GM18505 (cell line): ENCODE data around the gene RUNDC3A.

Experiments
- ATAC-seq: cut with Tn5 transposase; IDR thresholded peaks from one replicate; pipeline ENCODE4 v1.9.1; 2021; ENCODE audit not compliant: unreplicated experiment
- POLR2A ChIP-seq: IDR thresholded peaks from 4 replicates; pipeline ENCODE4 v1.6.1; 2011; ENCODE audit warnings: borderline replicate concordance; ENCODE audit not compliant: insufficient read depth, insufficient read length; ENCODE audit errors: extremely low read depth

RUNDC3A gene

GRCh38 chr17:44308865-44309264 lies 464 bp downstream of the RUNDC3A start:
- ATAC-seq: no peak

DNA sequence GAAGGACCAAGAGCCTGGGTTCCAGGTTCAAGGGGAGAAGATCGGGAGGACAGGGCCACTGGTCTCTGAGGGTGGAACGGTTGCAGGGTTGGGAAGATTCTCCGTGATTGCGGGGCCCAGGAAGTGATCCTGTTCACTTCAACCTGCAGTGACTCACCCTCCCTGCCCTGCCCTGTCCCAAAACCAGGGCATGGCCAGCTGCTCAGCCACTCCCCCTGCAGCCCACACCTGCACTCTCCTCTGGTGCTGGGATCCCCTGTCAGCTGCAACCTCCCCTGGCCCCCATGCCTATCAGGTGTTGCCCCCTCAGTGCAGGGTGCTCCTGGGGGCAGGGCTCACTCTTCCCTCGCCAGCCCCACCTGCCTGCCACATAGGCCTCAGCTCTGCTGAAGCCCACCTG lies 1.1 kb downstream of the RUNDC3A start:
- TF ChIP-seq POLR2A: no peak
- ATAC-seq: no peak

More at GRCh38 chr17:44308865-44309264, 464 bp downstream of the RUNDC3A start:
- TF ChIP-seq POLR2A: no peak

DNA sequence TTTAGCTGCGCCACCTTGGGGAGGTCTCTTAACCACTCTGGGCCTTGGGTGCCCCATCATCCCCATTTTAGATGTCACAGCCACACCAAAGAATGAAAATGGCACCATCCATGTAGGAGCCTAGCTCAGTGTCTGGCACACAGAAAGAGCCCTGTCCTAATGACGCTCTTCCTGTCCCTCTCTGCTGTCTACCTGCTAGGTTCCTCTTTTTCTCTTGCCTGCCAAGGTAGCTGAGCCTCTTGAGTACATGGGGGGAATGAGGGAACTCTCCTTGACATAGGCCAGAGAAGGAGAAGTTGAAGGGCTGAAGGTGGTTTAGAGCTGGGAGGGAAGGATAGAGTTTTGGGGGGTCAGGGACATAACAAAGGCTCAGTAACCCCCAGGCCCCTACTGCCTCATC lies 1.8 kb downstream of the RUNDC3A start:
- no peak for ATAC-seq
- no peak for TF ChIP-seq POLR2A

- ATAC-seq: no peak
- no peak for TF ChIP-seq POLR2A
Measured at GRCh38 chr17:44310609-44311376, 2.4 kb downstream of the RUNDC3A start.

DNA sequence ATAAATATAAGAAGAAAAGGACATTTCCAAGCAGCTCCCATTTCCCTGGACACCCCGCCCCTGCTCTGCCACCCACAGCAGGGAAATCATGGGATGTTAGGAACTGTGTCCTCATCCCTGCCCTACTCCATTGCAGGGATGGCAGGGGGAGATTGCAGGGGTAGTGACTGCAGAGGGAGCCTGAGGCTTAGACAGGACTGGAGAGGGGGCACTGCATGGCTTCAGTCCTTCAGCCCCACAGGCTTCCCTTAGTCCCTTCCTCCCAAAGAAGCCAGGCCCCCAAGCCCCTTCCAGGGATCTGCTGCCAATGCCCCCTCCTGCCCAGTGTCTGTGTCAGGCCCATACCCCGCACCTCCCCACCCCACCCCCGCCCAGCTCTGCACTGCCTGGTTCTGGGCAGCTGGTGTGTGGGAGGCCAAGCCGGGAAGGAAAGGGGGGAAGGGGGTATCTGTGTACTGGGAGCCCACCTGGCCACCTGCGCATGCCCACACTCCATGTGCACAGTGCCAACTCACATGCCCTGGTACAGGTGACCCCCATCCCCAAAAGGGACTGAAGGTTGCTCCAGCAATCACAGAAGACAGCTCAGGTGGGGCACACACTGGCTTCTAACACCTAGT lies 3.3 kb downstream of the RUNDC3A start:
- no peak for TF ChIP-seq POLR2A
- ATAC-seq: no peak

GRCh38 chr17:44312396-44313104 lies 4.1 kb downstream of the RUNDC3A start:
- ATAC-seq: no peak
- no peak for TF ChIP-seq POLR2A

GRCh38 chr17:44314031-44314430 lies 5.6 kb downstream of the RUNDC3A start:
- no peak for ATAC-seq
- TF ChIP-seq POLR2A: no peak

DNA sequence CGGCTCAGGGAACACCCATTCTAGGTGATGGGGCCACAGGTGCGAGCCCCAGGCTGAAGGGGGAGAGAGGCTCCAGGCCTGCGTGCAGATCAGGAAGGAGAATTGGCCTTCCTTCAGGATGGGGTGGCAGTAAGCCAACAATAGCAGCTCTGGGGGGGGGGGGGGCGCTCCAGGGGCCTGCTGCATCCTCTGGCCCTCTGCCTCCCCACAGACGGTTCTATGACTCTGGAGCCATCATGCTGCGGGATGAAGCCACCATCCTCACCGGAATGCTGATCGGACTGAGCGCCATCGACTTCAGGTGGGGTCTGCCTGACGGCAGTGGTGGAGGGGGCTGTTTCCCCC lies 6.1 kb downstream of the RUNDC3A start:
- no peak for ATAC-seq
- no peak for TF ChIP-seq POLR2A

DNA sequence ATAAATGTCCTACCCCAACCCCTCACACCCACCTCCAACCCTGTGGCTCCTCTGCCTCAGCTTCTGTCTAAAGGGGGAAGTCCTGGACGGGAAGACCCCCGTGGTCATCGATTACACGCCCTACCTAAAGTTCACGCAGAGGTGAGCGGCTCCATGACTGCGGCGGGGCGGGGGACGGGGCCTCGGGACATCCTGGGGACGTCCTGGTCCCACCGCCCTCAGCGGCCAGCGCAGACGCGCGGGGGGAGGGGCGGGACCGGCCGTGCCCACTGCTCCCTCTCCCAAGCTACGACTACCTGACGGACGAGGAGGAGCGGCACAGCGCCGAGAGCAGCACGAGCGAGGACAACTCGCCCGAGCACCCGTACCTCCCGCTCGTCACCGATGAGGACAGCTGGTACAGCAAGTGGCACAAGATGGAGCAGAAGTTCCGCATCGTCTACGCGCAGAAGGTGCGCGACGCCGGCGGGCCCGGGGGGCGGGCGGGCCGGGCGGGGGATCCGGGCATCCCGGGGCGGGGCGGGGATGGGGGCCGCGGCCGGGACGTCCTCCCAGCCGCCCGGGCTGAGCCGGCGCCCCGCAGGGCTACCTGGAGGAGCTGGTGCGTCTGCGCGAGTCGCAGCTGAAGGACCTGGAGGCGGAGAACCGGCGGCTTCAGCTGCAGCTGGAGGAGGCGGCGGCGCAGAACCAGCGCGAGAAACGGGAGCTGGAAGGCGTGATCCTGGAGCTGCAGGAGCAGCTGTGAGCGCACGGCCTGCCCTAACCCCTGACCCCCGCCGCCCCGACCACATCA lies 6.7 kb downstream of the RUNDC3A start:
- ATAC-seq: no peak
- TF ChIP-seq POLR2A: no peak

GRCh38 chr17:44315760-44316731 lies 7.6 kb downstream of the RUNDC3A start:
- no peak for ATAC-seq
- TF ChIP-seq POLR2A: no peak

DNA sequence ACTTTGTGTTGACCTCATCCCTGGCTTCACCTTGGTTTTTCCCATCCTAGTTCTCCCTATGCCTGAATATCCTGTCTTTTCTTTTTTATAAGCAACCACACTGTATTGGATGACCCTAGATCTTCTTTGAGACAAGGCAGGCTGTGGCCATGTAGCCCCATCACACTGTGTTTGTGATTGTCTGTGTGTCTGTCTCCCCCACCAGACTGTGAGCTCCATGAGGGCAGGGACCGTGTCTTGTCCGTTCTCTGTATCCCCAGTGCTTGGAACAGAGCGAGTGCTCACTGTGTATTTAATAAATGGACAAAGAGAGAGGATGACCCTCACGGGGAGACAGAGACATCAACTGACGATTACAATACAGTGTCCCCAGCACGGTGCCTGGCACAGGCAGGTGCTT lies 9.1 kb downstream of the RUNDC3A start:
- TF ChIP-seq POLR2A: no peak
- no peak for ATAC-seq
